Nucleus accumbens (tissue), 56 donors: ENCODE data around the gene GPR62.
A peak's percentile ranks its signal among the peaks of the same experiment; 100 is the strongest.

Source experiments
- DNase-seq, 56 donors: peaks; one replicate each; lab custom pipeline; 2025; lab: John Stamatoyannopoulos, UW

GPR62 gene

GRCh38 chr3:51953445-51953844, 1.7 kb upstream of the GPR62 start:
- no peak for DNase-seq

DNA sequence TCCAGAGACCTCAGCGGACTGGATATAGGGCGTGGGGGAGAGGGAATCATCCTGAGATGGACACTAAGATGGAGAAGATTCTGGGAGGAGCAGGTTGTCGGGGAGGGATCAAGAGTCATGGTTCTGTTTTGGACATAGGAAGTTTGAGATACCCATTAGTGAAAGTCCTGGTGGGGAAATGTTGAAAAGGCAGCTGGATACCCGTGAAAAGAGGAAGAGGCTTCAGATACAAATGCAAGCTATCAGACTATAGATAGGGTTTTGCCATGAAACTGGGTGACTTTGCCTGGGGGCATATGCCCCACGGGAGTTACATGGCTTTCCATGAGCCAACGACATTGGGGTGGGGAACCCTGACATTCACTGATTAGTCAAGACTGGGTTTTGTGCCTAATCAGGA, 1.1 kb upstream of the GPR62 start:
- DNase-seq: no peak

- no peak for DNase-seq
These were observed 468 bp upstream of the GPR62 start for GRCh38 chr3:51954713-51955112.

GRCh38 chr3:51955893-51956770, 951 bp downstream of the GPR62 start:
- DNase-seq: peak in 45 of 56 donors; percentile 24 to 80 (median 63)

DNA sequence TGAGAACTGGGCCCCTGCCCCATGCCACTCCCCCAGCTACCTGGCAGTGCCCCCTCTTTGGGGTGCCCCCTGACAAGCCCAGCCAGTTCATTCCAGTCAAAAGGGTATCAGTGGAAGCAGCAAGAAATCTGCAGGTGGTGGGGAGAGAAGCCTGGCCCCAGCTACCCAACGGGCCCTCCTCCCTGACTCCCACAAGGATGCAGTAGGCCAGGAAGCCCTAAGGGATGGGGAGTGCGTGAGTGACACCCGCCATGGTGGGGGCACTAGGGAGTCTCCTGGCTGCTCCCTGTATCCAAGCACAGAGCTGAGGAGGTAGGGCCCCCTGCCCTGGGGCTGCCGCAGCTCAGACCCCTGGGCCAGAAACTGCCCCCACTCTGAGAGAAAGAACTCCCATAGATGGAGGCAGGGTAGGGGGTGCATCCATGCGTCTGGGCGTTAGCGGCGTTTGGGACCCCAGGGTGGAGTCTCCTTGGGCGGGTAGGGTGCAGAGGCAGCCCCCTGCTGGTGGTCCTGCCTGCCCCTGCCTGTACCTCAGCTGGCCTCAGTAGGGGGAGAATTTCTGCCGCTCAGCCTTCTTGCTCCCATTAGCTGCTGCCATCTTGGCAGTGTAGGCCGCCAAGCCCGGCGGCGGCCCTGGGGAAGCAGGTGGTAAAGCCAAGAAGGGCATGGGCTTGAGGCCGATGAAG, 2.5 kb downstream of the GPR62 start:
- DNase-seq: no peak

DNA sequence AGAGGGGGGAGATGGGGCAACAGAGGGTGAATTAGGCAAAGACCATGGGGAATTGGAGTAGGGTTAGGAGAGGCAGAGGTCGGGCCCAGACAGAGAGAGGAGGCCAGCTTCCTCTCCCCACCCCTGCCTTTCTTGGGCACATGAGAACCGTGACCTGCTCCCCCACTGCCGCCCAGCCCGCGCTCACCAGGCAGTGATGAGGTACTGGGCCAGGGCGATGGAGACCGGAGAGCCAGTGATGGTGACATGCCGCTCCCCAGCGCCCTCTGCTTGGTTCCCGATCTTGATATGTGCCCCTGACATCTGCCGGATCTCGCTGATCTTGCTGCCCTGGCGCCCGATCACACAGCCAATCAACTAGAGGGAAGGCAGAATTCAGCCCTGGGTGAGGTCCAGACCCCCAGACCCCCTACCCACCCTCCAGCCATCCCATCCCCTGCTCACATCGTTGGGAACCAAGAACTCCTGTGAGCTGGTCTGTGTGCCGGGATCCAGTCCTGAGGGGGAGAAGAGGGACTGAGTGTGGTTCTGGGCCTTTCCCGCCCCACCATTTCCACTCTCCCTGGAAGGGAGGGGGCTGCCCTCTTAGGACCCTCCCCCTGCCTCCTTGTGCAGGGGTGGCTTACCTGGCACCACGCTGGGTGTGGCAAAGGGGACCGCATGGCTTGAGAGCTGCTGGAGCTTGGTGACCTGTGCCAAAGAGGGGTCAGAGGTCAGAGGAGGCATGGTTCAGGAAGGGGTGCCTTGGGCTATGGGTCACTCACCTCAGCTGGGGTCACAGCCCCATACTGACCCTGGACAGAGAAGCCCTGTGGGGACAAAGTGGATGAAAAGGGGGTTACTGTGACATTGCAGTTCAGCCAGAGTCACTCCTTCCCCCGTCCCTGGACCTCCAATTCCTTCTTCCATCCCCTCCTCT, 3.7 kb downstream of the GPR62 start:
- DNase-seq: no peak

- no peak for DNase-seq
These were observed 4.5 kb downstream of the GPR62 start for GRCh38 chr3:51959651-51960050.

DNA sequence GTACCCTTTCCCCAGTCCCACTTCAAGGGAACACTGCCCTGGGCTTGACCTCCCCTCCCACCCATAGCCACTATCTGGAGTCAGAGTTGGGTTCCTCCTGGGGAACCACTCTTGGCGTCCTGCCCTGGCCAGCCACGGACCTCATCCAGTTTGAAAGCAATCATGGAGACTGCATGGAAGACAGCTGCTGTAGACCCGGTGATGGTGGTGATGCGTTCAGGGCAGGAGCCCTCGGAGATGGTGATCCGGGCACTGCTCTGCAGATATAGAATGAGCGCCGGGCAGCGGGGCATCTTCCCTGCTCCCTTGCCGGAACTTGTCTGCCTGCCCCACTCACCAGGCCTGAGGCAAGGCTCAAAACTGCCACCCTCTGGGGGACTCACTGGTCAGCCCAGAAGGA, 5.2 kb downstream of the GPR62 start:
- no peak for DNase-seq

- DNase-seq: no peak
These were observed 5.8 kb downstream of the GPR62 start for GRCh38 chr3:51961011-51961410.

DNA sequence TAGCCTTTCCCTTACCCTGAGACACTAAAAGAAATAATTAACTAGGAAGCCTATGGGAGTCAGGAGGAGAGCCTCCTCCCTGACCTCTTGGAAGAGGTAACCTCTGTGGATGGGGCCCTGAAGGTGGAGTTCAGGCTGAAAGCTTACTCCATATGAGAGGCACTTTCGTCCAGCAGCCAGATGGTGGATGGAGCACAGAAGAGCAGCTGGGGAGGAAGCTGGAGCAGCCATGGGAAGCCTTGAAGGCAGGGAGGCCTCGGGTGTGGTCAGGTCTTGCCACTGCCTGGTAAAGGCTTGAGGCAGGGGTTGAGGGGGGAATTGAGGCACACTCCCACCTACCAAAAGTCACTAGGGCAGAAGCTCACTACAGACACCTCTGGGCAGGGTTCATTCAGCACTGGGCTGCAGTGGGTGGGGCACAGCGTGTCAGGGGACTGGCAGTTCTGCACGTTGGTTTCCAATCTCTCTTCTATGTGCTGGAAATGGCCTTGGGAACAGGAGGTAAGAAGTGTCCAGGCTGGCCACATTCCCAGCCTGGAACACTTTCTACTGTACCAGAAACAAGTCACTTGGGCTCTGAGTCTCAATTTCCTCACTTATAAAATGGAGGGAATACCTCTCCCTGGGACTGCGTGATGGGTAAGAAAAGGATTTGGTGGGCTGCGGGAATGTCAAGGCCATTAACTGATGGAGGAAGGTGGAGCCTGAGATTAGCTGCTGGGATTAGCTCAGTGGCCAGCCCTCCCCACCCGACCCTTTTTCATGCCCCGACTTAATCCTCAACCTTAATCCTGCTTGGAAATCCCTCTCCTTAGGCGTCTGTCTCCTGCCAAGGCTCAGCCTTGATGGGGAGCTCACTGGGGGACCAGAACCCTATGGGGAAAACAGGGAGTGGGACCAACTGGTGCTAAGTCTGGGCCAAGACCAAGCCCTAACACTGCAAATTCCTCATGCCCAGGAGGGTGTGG, 6.7 kb downstream of the GPR62 start:
- DNase-seq: no peak

DNA sequence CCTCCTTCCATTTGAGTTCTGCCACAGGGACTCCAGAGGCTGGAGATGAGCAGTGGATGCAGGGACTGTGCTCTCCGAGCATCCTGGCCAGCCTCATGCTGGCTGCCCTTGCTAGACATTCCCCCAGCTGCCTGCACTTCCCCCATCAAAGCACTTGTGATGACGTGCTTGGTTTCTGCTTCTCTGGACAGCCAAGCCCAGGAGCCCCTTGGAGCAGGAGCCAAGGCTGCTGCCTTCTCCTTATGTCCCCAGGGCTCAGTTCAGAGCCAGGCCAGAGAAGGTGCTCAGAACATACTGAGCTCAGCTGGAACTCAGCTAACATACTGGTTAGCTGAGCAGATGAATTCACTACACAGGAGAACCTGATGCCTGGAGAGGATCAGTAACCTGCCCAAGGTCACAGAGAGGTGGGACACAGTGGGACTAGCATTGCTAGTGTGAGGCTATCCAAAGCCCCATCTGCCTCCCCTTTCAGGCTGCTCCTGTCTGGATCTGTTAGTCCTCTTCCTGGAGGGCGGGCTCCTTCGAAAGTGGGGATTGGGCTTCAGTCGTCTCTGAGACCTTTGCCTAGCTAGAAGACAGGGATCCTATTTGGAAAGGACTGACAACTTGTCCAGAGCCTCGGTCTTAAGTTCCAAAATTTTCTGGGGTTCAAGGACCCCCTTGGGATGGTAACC, 7.8 kb downstream of the GPR62 start:
- peak in 18 of 56 donors; percentile 14 to 48 (median 26) for DNase-seq

DNA sequence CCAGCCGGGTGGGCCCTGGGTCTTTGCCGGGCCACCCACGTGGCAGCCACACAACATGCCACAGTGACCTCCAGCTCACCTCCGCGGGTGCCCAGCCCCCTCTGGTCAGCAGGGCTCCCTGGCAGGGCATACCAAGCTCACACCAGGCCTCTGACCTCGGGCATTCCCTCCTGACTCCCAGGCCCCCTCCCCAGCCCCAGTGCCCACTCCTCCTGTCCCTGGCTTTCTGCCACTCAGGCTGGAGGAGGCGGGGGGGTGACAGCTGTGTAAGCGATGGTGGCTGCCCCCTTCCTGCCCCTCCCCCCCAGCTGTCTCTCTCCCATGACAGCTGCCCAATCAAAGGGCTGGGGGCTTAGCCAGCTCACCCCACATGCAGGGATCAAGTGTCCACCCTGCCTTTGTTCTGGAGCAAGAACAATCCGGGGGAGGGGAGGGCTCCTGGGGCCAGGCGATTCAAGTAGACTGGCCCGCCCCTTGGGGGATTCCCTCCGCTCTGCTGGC, 8.8 kb downstream of the GPR62 start:
- peak in 44 of 56 donors; percentile 17 to 83 (median 51) for DNase-seq

DNA sequence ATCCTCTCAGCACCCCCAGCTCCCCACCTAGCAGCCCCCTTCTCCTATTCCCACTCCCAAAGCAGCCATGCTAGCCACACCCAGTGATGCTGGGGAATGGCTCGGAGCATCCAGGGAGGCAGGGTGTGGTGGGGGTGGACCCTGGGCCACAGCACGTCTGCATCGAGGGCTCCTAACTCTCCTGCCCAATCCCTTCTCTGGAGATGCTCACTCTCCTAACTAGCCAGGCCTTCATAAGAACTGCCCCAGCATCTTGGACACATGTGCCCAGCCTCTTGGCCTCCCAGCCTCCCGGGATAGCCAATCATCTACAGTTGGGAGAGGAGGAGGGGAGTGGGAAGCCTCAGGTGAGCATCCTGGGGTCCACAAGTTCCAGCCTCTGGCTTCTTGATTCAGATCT, 9.3 kb downstream of the GPR62 start:
- DNase-seq: no peak

DNA sequence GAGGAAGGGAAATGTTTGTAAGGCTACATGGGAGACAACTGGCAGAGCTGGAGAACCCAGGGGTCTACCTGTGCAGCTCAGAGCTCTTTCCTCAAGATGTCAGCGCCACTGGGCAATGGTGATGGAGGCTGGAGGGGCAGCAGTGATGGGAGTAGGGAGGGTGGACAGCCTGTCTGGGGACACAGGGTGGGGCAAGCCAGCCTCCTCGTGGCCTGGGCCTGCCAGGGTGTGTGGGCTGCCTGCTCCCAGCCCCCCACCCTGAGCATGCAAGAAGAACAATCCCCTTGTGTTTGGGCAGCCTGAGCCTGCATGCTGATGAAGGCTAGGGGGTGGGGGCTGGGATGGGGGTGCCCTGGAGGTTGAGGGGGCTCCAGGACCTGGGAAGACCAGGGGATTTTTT, 10.8 kb downstream of the GPR62 start:
- peak in 49 of 56 donors; percentile 34 to 91 (median 76) for DNase-seq

DNA sequence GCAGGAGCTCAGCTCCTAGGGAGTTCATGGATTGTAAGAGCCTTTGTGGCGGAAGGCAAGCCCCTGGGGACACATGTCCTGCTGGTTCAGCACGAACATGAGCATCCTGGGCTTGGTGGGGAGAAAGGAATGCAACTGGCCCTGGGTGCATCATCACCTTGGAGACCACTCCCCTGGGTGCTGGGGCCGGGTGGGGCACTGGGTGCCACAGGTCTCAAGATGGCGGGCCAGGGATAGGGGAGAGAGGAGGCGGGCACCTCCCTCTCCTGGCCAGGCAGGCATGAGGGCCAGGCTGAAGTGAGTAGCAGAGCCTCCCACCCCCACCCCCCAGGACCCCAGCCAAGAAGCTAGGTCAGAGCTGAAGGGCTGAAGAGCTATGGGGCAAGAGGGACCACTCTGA, 11.3 kb downstream of the GPR62 start:
- DNase-seq: peak in 8 of 56 donors; percentile 22 to 66 (median 48)

- peak in 8 of 56 donors; percentile 44 to 84 (median 62) for DNase-seq
These were observed 11.8 kb downstream of the GPR62 start for GRCh38 chr3:51966922-51967383.

GRCh38 chr3:51967384-51968169, 12.4 kb downstream of the GPR62 start, which contains the start of gene PCBP4:
TSS of gene PCBP4 (minus strand) at chr3:51967454. CDS start at chr3:51961240, 6,214 bp downstream.
- DNase-seq: peak in 52 of 56 donors; percentile 42 to 88 (median 78)
